NAMALWA (cell line): ENCODE results near the gene FGD2.
"Not testable (repeated sequence)": the region's sequence is repeated elsewhere in the genome, so short reads cannot be mapped to it uniquely, and the experiment has no call there.

Experiments used
- DNase-seq: peaks from one replicate; pipeline ENCODE4 v3.0.0-alpha.2; 2015; ENCODE audit warnings: low spot score

The FGD2 gene

DNA sequence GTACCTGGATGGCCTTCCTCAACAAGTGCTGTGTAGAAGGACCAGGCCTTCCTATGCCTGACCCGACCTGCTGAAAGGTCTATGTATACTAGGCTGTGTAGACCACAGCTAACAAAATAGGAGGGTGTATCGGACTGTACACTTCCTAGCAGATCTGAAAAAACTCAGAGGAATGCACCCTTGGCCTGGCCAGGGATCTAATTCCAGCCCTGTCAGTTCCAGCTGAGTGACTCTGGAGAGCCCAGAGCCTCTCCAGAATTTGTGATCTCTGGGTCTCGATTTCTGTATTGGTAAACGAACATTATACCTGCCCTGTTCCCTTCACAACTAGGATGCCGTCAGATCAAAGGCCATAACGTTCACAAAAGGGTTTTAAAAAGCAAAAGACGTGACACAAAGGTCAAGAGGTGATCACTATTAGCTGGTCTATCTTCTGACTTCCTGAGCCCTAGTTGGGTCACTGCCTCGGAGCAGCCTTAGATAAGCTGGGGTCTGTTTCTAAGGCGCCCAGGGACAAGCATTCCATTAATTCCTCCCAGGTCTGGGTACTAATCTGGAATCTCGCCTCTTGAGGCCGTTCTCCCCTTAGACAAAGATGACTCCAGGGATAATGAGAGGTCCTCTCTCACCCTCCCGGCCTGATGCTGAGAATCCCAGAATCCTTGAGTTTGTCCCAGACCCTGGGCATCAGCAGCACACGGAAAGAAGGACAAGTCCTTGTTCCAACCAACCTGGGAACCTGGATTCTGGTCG lies 33.4 kb upstream of the FGD2 start:
- no peak for DNase-seq

DNA sequence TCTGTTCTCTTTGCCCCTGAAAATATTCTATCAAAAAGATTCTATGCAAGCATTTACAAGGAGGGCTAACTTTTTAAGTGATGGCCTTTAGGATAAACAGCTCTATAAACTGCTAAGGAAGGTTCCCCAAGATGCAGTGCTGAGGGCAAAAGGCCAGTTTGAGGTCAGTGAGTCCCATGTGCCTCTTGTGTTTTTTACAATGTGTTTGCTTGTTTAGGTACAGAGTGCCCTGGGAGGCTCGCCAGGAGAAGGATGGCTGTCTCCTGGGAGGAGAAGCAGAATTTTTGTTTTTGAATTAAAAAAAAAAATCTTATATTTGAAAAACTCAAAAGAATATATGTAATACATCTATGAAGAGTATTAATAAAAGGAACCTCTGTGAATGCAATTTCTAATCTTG lies 32.3 kb upstream of the FGD2 start:
- no peak for DNase-seq

DNA sequence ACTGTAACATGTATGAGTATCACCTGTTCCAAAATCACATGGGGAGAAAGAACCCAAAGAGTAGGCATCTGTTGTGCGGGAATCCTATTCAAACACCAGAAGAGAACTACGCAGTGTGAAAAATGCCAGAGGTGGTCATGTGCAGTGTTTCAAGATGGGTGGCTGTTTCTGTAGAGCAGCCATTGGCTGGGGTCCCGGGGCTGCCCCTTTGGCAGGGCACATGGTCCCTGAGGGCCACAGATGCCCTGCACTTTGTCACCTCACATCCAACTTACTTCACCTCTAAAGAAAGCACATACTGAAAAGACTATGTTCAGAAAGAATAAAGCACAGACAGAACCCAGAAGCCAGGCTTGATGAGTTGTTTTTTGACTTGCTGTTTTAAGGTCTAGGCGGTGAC lies 31.8 kb upstream of the FGD2 start:
- no peak for DNase-seq

DNA sequence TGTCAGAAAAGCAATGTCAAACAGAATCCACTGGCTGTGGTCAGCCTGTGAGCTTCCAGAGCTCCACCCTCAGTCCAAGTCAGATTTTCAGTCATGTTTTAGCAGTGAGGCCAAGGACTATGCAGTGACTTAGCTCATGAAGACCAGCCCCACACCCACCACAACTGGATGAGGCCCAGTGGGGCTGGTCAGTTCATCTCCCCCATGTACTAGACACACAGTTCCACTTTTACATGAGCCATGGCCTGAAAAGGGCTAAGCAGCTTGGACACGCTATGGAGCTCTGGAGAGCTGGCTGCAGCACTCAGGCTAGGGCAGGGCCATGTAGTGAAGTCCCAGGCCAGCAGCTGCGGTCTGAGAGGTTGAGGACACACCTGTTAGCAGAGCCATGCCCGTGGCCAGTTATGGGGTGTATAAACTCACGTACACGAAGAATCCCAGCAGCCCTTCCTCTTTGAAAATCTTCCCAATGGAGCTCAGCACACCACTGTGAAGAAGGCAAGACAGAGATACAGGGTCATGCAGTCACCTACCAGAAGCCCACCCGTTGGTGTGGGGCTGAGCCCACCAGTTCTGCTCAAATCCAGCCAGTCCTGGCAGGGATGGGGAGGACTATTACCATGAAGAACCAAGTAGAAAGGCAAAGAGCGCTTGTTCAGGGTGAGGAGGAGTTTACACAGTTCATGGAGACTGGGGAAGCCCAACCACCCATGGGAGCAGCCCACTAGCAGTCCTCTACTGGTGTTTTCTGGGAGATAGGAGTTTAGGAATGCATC lies 30.0 kb upstream of the FGD2 start:
- no peak for DNase-seq

DNA sequence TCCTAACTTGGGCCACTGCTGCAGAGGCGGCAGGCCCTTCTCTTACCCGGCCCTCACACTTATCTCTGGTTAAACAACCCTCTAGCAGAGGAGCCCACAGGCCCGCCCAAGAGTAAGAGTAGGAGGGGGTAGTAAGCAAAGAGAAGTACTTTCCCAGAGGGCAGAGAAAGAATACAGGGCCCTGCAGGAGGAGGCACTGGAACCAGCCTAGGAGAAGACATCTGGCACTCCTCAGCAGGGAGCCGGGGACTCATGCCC lies 29.5 kb upstream of the FGD2 start:
- no peak for DNase-seq

DNA sequence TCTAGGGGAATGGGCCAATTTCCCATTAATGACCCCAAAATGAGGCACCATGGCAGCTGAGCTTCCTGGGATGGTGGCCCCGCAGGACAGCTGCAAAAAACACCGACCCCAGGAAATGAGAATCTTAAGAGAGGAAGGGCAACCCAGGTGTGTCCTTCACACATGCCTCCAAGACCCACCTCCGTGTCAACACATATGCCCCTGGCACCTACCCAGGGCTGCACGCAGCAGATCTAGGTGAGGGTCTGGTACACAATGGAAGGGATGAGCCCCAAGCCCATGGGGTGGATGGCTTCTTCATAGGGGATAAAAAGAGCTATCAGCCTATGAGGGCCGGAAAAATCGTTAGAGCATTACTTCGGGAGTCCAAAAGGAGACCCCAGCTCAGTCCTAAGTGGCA lies 28.9 kb upstream of the FGD2 start:
- no peak for DNase-seq

DNA sequence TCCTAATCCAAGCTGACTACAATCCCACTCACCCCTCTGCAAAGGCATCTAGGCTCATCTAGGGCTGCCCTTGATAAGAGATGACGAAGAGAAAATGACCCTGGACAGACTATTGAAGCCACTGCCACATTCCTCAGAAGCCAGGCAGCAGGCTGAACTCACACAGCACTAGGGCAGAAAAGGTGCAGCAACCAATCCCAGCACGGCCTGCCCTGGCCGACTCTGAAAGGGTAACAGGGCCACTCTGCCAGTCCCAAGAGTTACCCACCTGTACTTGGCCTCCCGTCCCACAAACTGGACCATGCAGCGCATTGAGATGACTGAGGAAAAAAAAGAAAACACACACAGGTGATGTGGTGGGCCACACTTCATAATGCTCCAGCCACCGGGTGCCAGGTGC lies 28.5 kb upstream of the FGD2 start:
- DNase-seq = no peak

DNA sequence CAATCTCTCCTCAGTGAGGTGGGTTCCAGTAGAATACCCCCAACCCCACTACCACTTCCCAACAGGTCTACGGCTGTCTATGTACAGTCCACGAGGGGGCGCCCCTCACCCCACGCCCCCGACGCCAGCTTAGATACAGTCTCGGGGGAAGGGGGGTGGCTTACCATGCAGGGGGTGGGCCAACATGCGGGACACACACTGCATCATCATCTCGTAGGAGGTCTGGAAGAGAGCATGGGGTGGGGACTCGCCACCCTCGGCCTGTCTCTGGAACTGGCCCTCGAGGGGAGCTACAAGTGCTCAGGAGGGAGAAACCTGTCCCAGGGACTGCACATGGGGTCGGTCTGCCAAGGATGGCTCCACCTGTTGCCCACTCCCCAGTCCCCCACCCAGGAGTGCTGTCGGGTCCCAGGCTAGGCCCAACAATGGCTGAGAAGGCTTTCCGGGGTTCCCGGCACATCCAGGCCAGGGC lies 27.9 kb upstream of the FGD2 start:
- peak; percentile 60 for DNase-seq

DNA sequence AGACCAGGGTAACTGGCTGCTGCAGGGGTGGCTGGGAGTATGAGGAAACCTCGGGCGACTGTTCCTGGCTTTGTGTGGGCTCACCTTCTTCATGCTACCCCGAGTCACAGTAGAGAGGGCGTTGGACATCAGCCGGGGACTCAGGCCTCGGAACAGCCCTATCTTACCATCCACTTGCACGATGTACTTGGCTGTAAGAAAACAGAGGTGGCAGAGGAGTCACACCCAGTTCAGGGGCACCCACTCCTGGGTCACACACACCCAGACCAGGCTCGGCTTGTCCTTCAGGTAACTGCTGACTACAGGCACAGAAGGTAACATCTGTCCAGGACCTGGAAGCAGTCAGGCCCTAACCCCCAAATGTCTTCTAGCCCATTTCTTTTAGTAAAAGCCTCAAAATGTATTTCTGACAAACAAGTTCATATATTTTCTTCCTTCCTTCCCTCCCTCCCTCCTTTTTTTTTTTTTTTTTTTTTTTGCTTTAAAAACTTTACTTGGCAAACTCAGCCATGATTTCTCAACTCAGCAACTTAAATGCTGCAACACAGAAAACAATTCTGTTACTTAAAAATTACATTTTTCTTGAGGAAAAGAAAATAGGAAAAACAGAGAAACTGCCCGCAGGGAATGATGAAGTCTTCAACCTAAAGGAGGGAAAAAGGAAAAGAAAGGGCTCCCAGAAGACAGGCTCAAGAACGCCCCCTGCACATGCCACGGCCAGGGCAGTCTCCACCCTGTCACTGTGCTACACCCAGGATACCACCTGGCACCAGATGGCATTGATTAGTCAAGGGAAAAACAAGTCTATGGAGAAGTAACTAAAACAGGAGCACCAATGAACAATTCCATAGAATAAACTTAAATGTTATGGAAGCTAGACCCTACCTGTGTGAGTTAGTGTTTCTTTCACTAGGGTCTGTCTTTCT lies 26.8 kb upstream of the FGD2 start:
- no peak for DNase-seq

DNA sequence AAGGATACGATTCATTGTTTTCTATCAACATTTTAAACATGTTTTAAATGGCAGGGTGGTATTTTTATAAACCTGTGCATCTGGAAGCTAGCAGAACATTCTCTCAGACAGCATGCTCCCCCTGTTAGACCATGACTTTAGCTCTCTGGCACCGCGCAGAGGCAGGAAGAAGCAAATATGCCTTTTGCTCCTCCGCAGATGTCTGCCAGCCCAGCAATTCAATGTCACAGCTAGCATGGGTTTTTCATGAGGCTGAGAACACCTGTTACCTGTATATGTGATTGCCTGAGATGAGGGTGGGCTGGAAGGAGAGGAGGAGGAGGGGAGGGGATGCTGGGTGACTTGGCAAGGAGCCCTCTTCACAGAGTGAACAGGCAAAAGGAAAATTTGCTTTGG lies 26.1 kb upstream of the FGD2 start:
- peak; percentile 63 for DNase-seq

DNA sequence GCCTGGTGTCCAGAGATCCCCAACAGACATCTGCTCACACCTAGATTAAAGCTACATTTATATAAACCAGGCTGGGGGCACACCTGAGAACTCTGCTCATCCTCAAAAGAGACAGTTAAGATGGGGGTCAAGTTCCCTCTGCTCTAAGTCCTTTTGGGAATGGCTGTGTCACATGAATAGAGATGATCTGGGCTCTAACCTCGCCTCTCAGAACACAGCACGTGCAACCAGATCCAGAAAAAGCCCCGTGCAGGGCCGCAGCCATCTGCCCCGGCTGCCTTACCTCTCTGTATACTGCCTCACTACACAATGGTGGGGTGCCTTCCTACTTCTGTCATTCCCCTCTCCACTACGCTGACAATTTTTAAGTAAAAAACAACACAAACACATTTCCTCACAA lies 25.3 kb upstream of the FGD2 start:
- DNase-seq = no peak

DNA sequence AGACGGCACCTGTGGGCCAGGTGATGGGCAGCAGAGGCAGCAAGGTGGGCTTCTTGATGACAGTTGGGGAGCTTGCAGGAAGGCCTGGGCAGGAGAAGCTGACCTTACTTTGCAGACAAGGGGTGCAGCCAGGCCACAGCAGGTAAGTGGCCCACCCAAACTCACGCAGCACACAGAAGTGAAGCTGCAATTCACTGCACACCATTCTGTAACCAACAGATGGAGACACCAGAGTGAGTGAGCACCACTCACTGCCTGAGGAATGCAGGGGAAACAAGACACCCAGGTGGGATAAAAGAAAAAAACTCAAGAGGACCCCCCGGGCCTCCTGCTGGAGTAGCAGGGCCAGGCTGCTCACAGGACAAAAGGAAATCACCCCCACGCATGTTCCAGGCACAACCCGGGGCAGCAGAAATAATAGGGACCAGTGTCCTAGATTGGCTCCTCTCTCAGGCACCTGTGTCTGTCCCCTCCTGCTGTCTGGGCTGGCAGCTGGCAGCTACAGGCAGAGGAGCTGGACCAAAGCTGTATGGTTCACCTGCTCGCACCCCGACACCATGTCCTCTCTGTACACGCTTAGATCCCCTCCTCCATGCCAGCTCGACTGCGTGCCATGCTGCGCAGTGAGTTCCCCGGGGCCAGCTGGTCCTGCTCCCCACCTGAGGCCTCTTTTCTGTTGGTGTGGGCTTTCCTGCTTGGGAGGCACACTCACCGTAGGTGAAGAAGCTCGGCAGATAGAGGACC lies 24.4 kb upstream of the FGD2 start:
- DNase-seq = no peak

DNA sequence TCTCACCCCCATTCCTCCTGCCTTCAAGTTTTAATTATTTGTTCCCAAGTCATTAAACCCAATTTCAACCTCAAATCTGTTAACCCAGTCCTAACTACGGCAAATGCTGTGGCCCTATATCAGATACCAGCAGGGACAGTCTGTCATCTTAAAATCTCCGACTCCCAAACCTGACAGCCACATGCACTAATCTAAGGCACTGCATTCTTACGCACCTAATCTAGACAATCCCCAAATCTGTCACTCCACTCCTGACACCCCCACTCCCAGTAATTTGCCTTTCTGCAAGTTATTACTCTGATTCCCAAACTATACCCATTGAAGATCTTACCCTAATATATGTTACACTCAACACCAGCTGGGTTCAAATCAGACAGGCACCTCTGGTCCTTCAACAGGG lies 21.9 kb upstream of the FGD2 start:
- DNase-seq = no peak

DNA sequence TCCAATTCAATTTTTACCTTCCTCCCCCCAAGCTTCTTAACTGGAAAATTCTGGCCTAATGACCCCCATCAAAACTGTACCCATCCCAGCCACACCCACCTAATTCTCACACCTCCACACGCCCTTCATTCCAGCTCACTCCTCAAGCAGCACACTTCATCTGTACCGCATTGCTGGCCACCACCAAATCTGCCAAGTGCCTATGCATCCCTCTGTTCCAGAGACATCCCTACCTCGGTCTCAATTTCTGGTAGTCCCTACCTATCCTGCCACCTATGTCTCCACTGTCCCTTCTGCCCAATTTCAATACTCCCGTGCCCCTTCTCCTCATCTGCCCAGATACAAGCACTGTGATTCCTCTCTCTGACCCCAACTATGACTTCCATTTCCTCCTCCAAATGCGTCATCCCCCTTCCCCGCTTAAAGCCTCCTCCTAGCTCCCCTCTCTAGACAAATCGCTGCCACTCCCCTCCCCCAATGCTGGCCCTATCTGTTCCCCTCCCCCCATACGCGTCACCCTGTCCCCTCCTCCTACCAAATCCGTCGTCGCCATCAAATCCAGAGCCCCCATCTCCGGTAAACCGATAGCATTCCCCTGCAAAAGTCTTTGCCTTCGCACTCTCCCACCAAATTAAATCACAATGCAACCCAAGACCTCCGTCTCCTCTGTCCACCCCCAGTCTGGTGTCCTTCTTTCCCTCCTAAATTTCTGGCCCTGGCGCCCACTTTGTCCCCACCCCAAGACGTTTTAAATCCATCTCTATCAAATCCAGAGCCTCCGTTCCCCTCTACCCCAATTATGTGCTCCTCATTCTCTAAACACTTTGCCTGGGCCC lies 20.7 kb upstream of the FGD2 start:
- no peak for DNase-seq

DNA sequence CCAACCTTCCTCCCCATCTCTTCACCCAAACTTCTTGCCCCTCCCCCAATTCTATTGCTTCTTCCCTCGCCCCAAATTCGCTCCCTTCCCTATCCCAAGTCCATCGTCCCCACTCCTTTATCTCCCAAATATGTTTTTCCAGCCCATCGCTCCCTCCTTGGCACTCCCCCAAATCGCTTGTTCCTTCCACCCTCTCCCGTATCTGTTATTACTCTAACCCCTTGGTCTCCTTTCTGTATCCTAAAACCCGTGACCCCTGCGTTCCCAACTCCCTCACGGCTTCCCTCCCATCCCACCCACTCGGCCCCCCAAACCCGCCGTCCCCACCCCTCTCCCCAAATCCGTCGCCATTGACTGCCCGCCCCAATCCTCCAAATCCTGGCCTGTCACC lies 20.0 kb upstream of the FGD2 start:
- DNase-seq = no peak

DNA sequence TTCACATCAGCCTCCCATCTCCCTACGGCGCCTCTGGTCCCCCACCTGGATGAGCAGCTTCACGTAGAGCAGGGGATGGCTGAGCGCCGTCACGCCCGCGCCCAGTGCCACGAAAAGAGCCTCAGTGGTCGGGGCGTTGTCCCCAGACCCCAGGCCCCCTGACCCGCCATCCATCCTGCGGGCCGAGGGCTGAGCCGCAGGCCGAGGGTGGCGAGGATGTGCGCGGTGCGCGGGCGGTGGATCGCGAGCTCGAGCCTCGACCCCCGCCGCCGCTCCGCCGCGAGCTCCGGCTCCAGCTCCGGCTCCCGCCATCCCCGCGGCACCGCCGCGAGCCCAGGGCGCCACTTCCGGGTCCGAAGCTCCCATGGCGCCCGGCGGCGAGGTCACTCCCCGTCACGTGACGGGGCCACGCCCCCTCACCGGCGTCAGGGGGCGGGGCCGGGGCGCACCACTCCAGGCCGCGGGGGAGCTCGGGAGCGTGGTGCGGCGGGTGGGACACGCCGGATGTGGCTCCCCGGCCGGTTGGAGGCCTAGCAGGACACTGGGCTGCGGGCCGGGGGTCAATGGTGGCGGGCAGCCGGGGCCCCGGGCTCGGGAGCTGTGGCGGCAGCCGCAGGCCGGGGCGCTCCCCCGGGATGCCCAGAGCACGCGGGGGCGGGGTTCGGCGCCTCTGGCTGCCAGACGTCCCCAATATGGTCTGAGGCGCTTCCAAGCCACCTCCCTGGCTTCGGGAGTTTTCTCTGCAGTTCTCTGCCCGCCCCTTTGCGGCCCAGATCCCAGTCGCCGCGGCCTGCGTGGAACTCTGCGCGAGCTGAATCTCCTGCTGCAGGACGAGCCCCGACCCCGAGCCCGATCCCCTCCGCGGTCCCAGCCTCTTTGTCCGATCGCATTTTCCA lies 19.4 kb upstream of the FGD2 start, which contains the start of gene MTCH1:
Gene MTCH1, minus strand, starts transcription at position 389 of the 896 bp plus-strand sequence. Its CDS starts 23 bp downstream, at position 366.
- DNase-seq = peak; percentile 91

DNA sequence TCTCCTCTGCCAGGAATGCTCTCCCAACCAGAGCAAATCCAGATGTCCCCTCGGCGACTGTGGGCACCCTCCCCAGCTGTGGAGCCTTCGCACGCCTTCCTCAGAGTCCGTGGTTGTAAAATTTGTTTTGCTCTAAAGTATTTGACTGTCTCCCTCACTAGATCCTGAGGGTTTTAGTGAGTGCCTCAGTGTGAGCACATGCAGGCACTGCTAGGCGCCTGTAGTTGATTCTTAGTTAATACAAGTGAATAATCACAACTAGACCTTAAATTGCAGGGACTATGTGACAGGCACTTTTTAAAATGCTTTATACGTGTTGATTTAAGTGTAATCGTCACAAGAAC lies 18.8 kb upstream of the FGD2 start:
- peak; percentile 51 for DNase-seq

DNA sequence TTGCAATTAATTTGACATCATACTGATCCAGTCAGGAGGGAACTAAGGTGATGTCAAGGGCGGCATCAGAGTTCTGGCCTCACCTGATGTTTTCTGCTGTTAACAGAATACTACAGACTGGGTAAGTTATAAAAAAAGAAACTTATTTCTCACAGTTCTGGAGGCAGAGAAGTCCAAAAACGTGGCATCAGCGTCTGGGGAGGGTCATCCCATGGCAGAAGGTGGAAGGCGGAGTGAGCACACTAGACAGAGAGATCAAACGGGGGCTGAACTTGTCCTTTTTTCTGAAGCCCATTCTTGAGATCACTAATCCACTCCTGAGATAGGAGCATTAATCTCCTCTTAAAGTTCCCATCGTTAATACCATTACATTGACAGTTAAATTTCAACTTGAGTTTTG lies 16.2 kb upstream of the FGD2 start:
- DNase-seq = no peak

DNA sequence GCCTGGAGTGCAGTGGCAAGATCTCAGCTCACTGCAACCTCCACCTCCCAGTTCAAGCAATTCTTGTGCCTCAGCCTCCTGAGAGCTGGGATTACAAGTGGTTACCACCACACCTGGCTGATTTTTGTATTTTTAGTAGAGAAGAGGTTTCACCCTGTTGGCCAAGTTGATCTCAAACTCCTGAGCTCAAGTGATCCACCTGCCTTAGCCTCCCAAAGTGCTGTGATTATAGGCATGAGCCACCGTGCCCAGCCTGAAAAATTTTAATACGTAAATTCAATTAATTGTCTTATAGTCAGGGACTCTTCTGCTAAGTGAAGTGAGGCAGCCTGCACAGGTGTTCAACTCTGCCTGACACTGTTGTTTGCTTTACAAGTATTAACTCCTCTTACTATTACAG lies 15.1 kb upstream of the FGD2 start:
- DNase-seq = not testable (repeated sequence)
